GM19193 (cell line): ENCODE measurements around the gene SLC2A8.

Experiments used
- POLR2A ChIP-seq: IDR thresholded peaks from 4 replicates; pipeline ENCODE4 v1.6.1; 2011; ENCODE audit not compliant: insufficient read depth, insufficient read length; ENCODE audit errors: extremely low read depth

Gene SLC2A8

GRCh38 chr9:127366594-127366993 lies 30.4 kb upstream of the SLC2A8 start:
- TF ChIP-seq POLR2A, result no peak

GRCh38 chr9:127368852-127369402 lies 28.0 kb upstream of the SLC2A8 start:
- no peak for TF ChIP-seq POLR2A

- no peak for TF ChIP-seq POLR2A
These were observed 27.5 kb upstream of the SLC2A8 start for GRCh38 chr9:127369428-127369827.

- TF ChIP-seq POLR2A, result no peak
These were observed 26.8 kb upstream of the SLC2A8 start for GRCh38 chr9:127370147-127370579.

GRCh38 chr9:127370672-127371648 lies 26.0 kb upstream of the SLC2A8 start:
- no peak for TF ChIP-seq POLR2A

- no peak for TF ChIP-seq POLR2A
These were observed 16.5 kb upstream of the SLC2A8 start for GRCh38 chr9:127380479-127380878.

GRCh38 chr9:127382541-127382940 lies 14.4 kb upstream of the SLC2A8 start:
- TF ChIP-seq POLR2A, result no peak

- no peak for TF ChIP-seq POLR2A
These were observed 12.8 kb upstream of the SLC2A8 start for GRCh38 chr9:127384016-127384730.

- no peak for TF ChIP-seq POLR2A
These were observed 12.1 kb upstream of the SLC2A8 start for GRCh38 chr9:127384901-127385300.

- TF ChIP-seq POLR2A, result no peak
These were observed 10.7 kb upstream of the SLC2A8 start for GRCh38 chr9:127386249-127386648.

- no peak for TF ChIP-seq POLR2A
These were observed 10.0 kb upstream of the SLC2A8 start for GRCh38 chr9:127386981-127387380.

GRCh38 chr9:127388037-127388855 lies 8.7 kb upstream of the SLC2A8 start:
- no peak for TF ChIP-seq POLR2A

GRCh38 chr9:127388856-127389238 lies 8.1 kb upstream of the SLC2A8 start:
- TF ChIP-seq POLR2A, result no peak

- no peak for TF ChIP-seq POLR2A
These were observed 7.4 kb upstream of the SLC2A8 start for GRCh38 chr9:127389381-127390247.

- no peak for TF ChIP-seq POLR2A
These were observed 6.8 kb upstream of the SLC2A8 start for GRCh38 chr9:127390248-127390545.

- TF ChIP-seq POLR2A, result no peak
These were observed 6.4 kb upstream of the SLC2A8 start for GRCh38 chr9:127390563-127390962.
